Panc1 (cell line): ENCODE measurements around the gene MGAT5. TPM values are rescaled to one million over a fixed set of nuclear protein-coding genes. Genes with fewer than 3 reads are reported as not detected.

Experiments
- ATAC-seq: fragments of 200-7000 bp; cut with Tn5 transposase; 2 replicates; pipeline ENCODE4 v1.9.1; 2020; ENCODE audit warnings: mild to moderate bottlenecking, moderate library complexity
- BruUV-seq: library from RNA; stranded (reverse); fragments of 400-500 nt; replicated peaks from 2 replicates; lab custom pipeline; 2021; lab: Mats Ljungman, UMichigan
- CTCF ChIA-PET: fragments of 300-600 bp; sonication (Branson Sonifier 250); formaldehyde crosslinking; loops from one replicate; lab custom pipeline; 2022; ENCODE audit warnings: antibody characterized with exemption; lab: Charles Lee
- POLR2A ChIA-PET: fragments of 300-600 bp; sonication (Branson Sonifier 250); formaldehyde crosslinking; loops from one replicate; lab custom pipeline; 2022; ENCODE audit warnings: antibody characterized with exemption; lab: Charles Lee
- DNase-seq: peaks from one replicate; pipeline ENCODE4 v3.0.0-alpha.2; 2010; ENCODE audit warnings: low read depth, low spot score
- H3K27ac ChIP-seq: 2 replicates; pipeline ENCODE4 v1.5.1; 2011; ENCODE audit warnings: mild to moderate bottlenecking, low read length, inconsistent platforms
- H3K27me3 ChIP-seq: fragments of 200-500 bp; sonication (Bioruptor generic); 2 replicates; pipeline ENCODE4 v1.6.0; 2014; ENCODE audit warnings: low read length, inconsistent platforms; ENCODE audit not compliant: control insufficient read depth, insufficient read depth
- H3K36me3 ChIP-seq: fragments of 200-500 bp; sonication (Bioruptor generic); 2 replicates; pipeline ENCODE4 v1.5.1; 2014; ENCODE audit warnings: inconsistent platforms, mild to moderate bottlenecking, low read length, moderate library complexity; ENCODE audit not compliant: control insufficient read depth, insufficient read depth
- H3K4me1 ChIP-seq: 2 replicates; pipeline ENCODE4 v1.5.1; 2011; ENCODE audit warnings: inconsistent platforms, mild to moderate bottlenecking, low read length, moderate library complexity; ENCODE audit not compliant: control insufficient read depth, insufficient read depth
- H3K4me3 ChIP-seq, 2 experiments: 2 replicates each; pipeline ENCODE4 v1.5.1; 2011 to 2012; ENCODE audit warnings: low read depth in 2 of 2, low read length in 2 of 2, mild to moderate bottlenecking in 2 of 2, inconsistent platforms in 1 of 2, moderate library complexity in 1 of 2
- H3K9me3 ChIP-seq: fragments of 200-500 bp; sonication (Bioruptor generic); 2 replicates; pipeline ENCODE4 v1.5.1; 2014; ENCODE audit warnings: low read depth, mild to moderate bottlenecking, inconsistent platforms, low read length, moderate library complexity; ENCODE audit not compliant: control insufficient read depth, insufficient read depth
- POLR2AphosphoS5 ChIP-seq: IDR thresholded peaks from 2 replicates; pipeline ENCODE4 v1.6.1; 2012; ENCODE audit warnings: mild to moderate bottlenecking, low read depth, low read length, moderate library complexity
- SIN3A ChIP-seq: IDR thresholded peaks from 2 replicates; pipeline ENCODE4 v1.6.1; 2012; ENCODE audit warnings: low read depth, mild to moderate bottlenecking, low read length, moderate library complexity, borderline replicate concordance; ENCODE audit not compliant: insufficient read depth
- TCF7L2 ChIP-seq: IDR thresholded peaks from 2 replicates; pipeline ENCODE4 v1.6.1; 2011; ENCODE audit warnings: mild to moderate bottlenecking, low read depth, low read length, inconsistent platforms
- in situ Hi-C: cut with HindIII; loops from 2 replicates; pipeline ENCODE4 v1.10.0; 2016; ENCODE audit warnings: low sequenced_read_pairs, low pct_unique_long_range_greater_than_20kb
- intact Hi-C: fragments of 100-400 bp; cut with micrococcal nuclease; formaldehyde crosslinking; loops from one replicate; pipeline ENCODE4 v1.10.0; 2022; ENCODE audit not compliant: unreplicated experiment
- total RNA-seq: library from RNA; stranded (reverse); gene quantifications from one replicate; pipeline ENCODE4 v1.2.1, GENCODE V29; 2021; ENCODE audit not compliant: unreplicated experiment
- TF ChIP-seq, protein P1 (sequence below): fragments of 450-650 bp; IDR thresholded peaks from 2 replicates; pipeline ENCODE4 v1.5.1; 2017; ENCODE audit warnings: mild to moderate bottlenecking
- TF ChIP-seq, protein P2 (sequence below), 2 experiments: IDR thresholded peaks; 2 replicates each; pipeline ENCODE4 v1.6.1; 2011 to 2012; ENCODE audit warnings: low read depth in 2 of 2, control low read depth in 1 of 2, low read length in 1 of 2, mild to moderate bottlenecking in 1 of 2, moderate library complexity in 1 of 2; ENCODE audit not compliant: insufficient read depth in 1 of 2

MGAT5 gene
- total RNA-seq, 1 experiment from 2014 or later, result 22.1 TPM

DNA sequence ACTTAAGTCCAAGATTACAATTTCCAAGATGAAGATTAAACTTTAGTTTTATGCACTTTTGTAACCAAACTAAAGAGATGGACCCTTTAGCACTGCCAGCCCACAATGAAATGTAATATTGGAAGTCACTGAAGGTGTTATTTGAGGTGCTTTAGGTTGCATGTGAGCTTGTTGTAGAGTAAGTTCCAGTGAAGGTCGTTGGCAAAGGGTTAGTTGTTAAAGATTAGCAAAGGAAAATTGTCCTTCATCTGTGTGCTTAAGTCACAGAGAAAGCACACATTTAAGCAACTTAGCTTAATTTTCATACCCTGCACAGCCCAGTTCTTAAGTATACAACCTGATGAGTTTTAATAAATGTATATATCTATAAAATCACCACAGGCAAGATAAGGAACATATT, 46.7 kb downstream of the MGAT5 start:
- Histone ChIP-seq H3K4me1 (no peaks in the 10 kb centered on the region), H3K9me3 (no peaks in the 10 kb centered on the region), H3K36me3 (no peaks in the 10 kb centered on the region), H3K4me3 (no peak overlapping the region), H3K27me3 (no peaks in the 10 kb centered on the region), H3K27ac (no peak overlapping the region)
- intact Hi-C loops (no loop called here), in situ Hi-C loops (no loop called here)
- BruUV-seq, result no TSS peak
- ATAC-seq, result no peak
- no peak for DNase-seq
- CTCF ChIA-PET, result no interaction called here
- TF ChIP-seq POLR2AphosphoS5 (no peak), TCF7L2 (no peak), SIN3A (no peak)
- TF ChIP-seq, protein P1, sequence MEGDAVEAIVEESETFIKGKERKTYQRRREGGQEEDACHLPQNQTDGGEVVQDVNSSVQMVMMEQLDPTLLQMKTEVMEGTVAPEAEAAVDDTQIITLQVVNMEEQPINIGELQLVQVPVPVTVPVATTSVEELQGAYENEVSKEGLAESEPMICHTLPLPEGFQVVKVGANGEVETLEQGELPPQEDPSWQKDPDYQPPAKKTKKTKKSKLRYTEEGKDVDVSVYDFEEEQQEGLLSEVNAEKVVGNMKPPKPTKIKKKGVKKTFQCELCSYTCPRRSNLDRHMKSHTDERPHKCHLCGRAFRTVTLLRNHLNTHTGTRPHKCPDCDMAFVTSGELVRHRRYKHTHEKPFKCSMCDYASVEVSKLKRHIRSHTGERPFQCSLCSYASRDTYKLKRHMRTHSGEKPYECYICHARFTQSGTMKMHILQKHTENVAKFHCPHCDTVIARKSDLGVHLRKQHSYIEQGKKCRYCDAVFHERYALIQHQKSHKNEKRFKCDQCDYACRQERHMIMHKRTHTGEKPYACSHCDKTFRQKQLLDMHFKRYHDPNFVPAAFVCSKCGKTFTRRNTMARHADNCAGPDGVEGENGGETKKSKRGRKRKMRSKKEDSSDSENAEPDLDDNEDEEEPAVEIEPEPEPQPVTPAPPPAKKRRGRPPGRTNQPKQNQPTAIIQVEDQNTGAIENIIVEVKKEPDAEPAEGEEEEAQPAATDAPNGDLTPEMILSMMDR, result no peak
- TF ChIP-seq, protein P2, sequence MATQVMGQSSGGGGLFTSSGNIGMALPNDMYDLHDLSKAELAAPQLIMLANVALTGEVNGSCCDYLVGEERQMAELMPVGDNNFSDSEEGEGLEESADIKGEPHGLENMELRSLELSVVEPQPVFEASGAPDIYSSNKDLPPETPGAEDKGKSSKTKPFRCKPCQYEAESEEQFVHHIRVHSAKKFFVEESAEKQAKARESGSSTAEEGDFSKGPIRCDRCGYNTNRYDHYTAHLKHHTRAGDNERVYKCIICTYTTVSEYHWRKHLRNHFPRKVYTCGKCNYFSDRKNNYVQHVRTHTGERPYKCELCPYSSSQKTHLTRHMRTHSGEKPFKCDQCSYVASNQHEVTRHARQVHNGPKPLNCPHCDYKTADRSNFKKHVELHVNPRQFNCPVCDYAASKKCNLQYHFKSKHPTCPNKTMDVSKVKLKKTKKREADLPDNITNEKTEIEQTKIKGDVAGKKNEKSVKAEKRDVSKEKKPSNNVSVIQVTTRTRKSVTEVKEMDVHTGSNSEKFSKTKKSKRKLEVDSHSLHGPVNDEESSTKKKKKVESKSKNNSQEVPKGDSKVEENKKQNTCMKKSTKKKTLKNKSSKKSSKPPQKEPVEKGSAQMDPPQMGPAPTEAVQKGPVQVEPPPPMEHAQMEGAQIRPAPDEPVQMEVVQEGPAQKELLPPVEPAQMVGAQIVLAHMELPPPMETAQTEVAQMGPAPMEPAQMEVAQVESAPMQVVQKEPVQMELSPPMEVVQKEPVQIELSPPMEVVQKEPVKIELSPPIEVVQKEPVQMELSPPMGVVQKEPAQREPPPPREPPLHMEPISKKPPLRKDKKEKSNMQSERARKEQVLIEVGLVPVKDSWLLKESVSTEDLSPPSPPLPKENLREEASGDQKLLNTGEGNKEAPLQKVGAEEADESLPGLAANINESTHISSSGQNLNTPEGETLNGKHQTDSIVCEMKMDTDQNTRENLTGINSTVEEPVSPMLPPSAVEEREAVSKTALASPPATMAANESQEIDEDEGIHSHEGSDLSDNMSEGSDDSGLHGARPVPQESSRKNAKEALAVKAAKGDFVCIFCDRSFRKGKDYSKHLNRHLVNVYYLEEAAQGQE (IDR thresholded peaks at IDR 0.05; ENCODE audit: insufficient read depth in 1 of 2, low read depth in 2 of 2, low read length in 1 of 2), result no peak
- POLR2A ChIA-PET, result no interaction called here

DNA sequence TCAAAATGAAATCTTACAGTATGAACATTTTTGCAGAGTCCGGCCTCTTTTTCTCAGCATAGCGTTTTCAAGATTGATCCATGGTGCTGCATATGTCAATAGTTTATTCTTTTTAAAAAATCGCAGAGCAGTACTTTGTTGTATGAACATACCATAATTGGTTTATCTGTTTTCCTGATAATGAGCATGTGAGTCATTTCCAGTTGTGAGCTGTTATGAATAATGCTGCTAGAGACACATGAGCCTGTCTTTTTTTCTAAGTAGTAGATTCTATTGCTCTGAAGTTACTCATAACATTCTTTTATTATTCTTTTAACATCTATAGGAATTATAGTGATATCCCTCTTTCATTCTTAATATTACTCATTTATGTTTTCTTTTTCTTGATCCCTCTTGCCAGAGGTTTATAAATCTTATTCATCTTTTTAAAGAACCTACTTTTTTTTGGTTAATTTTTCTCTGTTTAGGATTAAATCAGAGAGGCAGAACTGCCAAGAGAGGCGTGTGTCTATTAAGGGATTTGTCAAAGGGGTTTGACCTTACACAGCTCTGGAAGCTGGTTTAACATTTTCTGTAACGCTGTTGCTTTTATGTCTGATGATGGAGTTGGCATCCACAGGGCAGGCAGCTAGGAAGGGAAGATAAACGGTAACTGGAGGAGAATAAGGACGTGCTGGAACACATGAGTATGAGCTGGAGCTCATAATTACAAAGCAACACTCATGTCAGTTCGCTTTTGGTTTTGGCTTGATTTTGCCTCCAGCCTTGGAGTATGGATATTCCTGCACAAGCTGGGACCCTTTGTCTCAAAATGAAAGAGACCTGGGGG, 47.4 kb downstream of the MGAT5 start:
- no TSS peak for BruUV-seq
- POLR2A ChIA-PET, result no interaction called here
- ATAC-seq (no peak), DNase-seq (no peak)
- Histone ChIP-seq H3K9me3 (no peaks in the 10 kb centered on the region), H3K4me3 (no peak overlapping the region), H3K27me3 (no peaks in the 10 kb centered on the region), H3K4me1 (no peaks in the 10 kb centered on the region), H3K27ac (no peak overlapping the region), H3K36me3 (no peaks in the 10 kb centered on the region)
- intact Hi-C loops (no loop called here), in situ Hi-C loops (no loop called here)
- TF ChIP-seq POLR2AphosphoS5, result no peak
- TF ChIP-seq, protein P2 (IDR thresholded peaks at IDR 0.05; ENCODE audit: insufficient read depth in 1 of 2, low read depth in 2 of 2, low read length in 1 of 2), result no peak
- TF ChIP-seq, protein P1, result no peak
- no peak for TF ChIP-seq SIN3A
- TF ChIP-seq TCF7L2, result no peak
- CTCF ChIA-PET, result no interaction called here
